HG03108 (cell line): ENCODE measurements around the gene PRELP.

Experiments
- ATAC-seq: cut with Tn5 transposase; IDR thresholded peaks from one replicate; pipeline ENCODE4 v1.9.1; 2021; ENCODE audit warnings: moderate library complexity; ENCODE audit not compliant: unreplicated experiment

The PRELP gene

DNA sequence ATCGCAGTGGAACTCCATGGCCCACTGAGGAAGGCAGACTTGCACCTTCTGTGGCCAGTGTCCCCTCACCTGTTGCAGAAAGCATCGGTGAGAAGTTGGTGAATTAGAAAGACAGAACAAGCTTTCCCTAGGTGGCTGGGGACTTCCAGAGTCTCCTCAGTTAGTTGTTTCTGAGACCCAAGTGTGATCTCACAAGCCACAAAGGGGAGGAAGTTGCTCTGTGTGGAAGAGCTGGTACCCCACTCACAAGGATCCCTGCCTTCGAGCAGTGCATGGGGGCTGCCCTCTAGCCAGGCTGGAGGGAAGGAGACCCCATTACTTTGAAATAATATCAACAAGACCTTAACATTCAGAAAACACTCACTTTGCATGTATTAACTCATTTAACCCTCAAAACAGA lies 2.1 kb downstream of the PRELP start:
- ATAC-seq: no peak

DNA sequence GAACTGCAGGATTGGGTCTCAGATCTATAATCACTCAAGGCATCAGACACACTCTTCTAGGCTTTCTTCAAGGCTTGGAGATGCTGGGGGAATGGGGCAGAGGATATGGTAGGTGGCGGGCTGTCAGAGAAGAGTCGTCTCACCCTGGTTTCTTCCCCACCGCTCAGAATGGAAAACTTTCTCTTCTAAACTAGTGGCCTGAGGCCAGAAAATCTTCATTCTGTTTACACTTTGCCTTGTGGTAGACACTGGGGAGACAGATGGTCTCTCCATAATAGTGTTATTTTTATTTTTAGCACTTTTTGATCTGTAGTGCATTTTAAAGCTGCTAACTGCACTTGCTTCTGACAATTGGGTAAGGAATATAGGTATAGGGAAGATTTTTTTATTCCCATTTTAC lies 2.6 kb downstream of the PRELP start:
- no peak for ATAC-seq

DNA sequence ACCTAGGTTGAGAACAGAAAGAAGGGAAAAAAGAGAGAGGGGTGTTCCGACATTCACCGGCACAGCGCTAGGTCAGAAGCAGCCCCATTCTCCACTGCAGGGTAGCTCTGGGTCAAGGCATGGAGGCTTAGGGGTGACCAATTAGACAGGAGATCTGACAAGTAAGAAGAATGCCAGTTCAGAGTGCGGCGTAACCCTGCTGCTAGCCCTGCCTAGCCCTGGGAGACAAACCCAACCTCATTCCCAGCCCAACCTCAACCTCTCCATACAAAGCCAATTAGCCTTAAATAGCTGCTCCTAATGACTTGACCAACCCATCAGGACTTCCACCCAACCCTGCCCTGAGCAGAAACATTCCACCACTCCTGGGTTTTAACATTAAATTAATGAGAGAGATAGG lies 3.4 kb downstream of the PRELP start:
- ATAC-seq: no peak

DNA sequence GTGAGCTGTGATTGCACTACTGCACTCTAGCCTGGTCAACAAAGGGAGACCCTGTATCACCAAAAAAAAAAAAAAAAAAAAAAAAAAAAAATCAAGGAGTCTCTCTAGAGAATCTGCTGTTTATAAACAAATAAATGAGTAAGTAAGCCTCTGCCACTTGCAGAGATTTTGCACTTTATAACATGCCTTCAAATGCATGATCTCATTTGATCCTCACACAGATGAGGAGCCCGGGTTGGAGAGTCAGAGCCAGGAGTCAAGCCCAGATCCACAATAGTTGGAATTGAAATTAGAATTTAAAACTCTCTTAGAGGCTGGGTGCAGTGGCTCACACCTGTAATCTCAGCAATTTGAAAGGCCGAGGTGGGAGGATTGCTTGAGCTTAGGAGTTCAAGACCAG lies 4.0 kb downstream of the PRELP start:
- ATAC-seq: no peak

DNA sequence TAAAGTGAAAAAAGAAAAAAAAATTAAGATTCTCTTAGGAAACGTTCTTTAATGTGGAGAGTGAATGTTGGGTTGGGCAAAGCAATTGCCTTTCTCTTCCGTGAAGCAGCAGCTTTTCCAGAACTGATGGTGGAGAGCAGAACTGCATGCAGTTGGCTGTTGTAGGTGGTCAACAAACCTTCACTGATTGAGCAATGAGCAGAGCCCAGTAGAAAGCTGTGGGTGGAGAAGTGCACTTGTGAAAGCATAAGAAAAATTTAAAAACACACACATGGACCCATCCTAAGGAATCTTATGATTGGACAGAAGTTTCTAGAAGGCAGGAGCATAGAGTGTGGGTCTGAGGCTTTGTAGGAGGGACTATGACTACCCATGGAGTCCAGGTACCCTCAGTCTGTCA lies 4.5 kb downstream of the PRELP start:
- no peak for ATAC-seq

DNA sequence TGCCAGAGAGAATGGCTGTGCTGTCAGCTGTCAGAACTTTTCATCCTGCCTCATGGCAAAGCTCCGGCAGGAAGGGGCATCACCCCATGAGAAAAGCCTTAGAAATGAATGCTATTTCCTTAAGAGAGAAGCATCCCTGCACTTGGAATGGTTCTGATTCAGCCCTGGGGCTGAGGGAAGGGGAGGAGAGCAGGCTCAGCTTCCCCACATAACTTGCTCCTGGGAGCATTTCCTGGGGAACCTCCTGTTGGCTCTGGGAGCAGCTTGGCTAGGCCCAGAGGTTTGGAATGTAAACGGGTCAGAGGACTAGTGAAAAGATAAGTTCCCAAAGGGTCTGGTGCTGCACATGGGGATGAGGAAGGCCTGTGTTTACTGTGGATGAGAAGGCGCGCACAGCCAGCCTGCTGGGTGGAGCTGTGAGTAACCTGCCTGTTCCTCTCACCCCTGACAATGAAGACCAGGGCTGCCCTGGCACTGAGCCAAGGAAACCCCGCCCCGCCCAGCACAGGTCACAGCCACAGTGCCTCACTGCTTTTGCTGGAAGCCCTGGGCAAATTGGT lies 5.0 kb downstream of the PRELP start:
- no peak for ATAC-seq

DNA sequence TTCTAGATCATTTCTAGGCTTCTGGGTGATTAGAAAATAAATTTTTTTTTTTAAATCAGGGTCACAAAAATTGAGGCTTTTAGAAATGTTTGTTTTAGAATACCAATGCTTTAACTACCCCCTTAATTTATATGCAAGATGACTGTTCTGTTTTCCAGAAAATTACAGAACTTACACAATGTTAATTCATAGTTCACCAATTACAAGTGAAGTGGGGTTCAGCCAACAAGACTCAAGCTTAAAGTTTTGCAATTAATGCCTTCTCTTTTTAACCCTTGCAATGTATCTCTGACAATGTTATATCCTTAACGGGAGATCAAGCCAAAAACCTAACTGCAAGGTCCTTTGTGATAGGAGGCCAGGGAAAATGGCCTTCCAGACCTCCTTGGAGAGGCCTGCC lies 5.6 kb downstream of the PRELP start:
- no peak for ATAC-seq

DNA sequence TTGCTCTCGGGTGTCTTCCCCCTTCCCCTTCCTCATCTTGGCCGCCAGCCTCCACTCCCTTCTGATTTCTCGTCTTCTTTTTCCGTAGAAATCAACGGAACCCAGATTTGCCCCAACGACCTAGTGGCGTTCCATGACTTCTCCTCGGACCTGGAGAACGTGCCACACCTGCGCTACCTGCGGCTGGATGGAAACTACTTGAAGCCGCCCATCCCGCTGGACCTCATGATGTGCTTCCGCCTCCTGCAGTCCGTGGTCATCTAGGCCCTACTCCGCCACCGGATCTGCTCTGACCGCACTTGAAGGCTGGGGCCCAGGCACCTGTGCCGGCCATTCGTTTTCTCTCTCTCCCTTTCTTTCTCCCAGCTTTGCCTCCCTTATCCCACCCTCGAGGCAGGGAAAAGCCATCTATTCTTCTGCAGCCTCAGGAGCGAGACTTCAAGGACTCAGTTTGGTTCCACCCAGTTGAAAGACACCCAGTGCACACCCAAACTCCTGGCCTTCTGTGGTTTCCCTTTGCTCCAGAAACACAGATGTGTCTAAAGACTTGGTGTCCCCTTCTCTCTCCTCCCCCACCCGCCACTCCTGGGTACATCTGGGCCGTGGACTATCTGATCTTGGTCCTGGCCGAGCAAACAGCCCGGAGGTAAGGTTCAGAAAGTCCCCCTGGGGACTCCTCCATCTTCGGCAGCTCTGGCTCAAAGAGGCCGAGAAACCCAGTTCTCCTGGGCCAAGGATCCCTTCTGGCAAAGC lies 11.2 kb downstream of the PRELP start:
- ATAC-seq: no peak

DNA sequence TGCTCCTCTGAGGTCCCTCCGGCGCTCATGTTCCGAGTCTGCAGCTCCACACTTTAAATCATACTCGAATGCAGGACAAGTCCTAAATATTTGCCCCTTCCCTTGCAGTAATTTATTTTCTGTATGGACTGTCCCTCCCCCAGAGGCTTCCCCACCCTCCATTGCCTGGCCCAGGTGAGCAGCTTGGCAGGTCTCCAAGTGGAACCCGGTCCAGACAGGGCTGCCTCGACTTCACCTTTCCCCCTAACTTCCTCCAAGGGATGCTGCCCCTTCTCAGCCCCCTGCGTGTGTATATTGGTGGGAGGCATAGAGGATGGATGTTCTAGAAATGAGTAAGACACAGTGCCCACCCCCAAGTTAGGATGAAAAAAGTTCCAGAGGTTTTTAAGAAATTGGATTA lies 12.9 kb downstream of the PRELP start:
- ATAC-seq: no peak

DNA sequence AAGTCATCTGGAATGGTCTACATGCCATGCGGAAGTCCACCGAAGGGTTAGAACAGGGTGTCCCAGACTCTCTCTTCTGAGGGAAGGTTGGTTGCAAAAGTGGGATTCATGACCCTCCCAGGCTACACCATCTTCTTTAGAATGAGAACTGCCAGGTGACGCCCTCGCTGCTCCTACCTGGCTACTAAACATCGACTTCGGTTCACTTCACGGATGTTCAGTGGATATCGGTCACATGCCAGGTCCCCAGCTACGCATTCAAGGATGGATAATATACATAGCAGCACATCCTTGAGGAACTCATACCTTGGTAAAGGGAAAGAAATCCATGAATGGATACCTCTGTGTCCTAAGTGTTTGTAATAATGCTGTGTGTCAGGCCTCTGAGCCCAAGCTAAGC lies 15.0 kb downstream of the PRELP start:
- ATAC-seq: no peak

DNA sequence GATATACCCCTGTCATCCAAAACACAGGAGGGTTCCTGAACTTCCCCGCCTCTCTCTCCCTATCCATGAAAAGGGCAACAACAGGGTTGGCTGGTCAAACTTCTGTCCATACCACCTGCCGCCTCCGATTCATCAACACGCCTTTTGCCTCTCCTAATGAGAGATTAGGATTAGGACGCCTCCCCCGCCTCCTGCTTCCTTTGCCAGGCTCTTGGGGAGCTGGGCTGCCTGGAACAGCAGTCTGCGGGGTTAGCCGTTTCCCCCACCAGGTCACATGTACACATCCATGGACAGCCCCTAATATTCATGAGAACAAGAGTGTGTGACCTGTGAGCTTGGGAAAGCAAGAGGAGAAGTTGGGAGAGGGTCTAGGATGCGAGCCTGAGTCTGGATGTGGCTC lies 16.1 kb downstream of the PRELP start:
- ATAC-seq: no peak

DNA sequence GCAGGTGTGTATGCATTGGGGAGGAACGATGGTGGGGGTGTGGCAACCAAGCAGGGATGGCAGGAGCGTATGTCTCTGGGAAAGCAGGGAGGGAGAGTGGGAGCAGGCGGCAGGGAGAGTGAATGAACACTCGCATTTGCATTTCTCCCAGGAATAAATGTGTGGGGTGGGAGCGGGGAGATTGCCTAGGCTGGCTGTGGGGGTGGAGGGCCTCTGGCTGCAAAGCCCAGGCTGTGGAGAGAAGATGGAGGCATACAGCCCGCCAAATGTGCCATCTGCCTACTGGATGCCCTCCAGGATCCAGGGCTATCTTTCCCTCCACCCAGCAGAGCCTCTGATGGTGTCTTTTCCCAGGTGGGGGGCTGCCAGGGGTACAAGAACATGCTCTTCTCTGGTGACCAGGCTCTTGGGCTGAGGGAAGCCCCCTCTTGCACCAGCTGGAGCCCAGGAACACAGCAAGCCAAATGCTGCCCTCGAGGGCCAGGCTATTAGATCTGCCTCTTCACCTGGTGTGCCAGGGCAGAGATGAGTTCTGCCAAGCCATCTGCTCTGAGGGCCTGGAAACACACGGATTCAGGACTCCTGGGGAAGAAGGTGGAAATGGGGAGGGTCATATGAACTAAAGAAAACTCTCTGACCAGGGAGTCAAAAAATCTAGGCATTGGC lies 16.6 kb downstream of the PRELP start:
- ATAC-seq: no peak

DNA sequence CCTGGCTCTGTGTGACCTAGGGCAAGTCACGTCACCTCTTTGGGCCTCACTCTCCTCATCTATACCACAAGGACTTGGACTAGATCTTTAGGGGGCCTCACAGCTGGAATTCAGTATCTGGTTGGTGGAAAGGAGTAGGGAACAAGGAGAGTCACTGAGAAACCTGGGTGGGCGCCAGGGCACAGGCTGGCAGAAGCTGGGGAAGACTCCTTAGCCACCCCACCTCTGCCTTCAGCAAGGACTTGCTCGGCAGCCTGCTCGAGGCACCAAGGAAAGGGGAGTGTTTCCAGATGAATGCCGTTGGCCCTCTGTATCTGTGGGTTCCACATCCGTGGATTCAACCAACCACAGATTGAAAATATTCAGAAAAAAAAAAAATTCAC lies 17.1 kb downstream of the PRELP start:
- ATAC-seq: no peak

DNA sequence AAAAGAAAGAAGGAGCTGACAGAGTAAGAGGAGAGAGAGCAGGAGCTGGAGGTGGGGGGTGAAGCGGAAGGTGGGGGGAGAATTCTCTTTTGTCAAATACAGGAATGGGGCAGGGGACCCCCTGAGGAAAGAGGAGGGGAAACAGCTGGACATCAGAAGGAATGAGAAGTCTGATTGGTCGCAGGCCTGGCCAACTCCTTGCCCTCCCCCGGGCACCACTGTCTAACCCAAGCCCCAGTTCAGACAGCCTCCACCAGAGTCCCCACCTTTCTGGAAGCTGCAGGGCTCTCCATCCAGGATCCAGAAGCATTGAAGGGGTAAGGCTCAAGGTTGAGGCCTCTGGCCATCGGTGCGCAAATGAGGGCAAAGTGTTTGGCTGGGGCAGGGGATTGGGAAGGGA lies 18.3 kb downstream of the PRELP start, which contains the start of gene OPTC:
OPTC (plus strand) TSS at position 253 of the 400 bp plus-strand sequence. CDS start 1,853 bp downstream, outside the sequence.
- ATAC-seq: no peak

DNA sequence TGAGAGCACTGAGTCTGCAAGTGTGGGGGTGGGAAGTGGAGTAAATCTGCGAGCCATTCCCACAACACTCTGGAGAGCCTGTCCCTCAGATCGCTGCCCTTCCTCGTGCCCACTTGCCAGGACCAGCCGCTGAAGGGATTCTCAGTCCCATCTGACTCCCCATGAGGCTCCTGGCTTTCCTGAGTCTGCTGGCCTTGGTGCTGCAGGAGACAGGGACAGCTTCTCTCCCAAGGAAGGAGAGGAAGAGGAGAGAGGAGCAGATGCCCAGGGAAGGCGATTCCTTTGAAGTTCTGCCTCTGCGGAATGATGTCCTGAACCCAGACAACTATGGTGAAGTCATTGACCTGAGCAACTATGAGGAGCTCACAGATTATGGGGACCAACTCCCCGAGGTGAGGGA lies 20.2 kb downstream of the PRELP start:
- no peak for ATAC-seq

DNA sequence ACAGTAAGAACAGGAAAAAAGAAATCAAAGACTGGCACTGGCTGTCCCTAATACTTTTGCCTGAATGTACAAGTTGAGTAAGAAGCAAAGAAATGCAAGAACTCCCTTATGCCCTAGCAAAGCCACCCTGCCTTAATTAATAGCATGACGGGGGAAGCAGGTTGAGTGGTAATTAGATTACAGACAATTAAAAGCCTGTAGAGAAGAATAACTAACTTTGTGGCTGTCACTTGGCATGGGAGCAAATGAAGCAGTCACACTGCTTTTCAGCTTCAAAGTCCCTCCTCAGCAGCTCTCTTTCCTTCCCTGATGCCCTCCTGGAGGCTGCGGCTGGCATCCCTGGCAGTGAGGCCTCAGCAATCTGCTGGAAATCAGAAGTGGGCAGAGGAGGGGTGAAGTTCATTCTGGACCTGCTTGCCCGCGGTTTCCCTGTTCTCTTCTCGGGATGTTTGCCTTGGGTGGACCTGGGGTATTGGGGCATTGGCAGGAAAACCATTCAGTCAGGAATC lies 21.7 kb downstream of the PRELP start:
- no peak for ATAC-seq

DNA sequence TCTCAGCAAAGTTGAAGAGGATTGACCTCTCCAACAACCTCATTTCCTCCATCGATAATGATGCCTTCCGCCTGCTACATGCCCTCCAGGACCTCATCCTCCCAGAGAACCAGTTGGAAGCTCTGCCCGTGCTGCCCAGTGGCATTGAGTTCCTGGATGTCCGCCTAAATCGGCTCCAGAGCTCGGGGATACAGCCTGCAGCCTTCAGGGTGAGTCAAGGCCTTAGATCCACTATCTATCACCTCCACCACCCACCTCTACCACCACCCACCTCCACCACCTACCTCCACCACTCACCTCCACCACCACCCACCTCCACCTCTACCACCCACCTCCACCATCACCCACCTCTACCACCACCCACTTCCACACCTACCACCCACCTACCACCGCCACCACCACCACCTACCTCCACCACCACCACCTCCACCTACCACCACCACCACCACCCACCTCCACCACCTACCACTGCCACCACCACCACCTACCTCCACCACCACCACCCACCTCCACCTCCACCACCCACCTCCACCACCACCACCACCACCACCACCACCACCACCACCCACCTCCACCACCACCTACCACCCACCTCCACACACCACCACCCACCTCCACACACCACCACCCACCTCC lies 24.2 kb downstream of the PRELP start:
- no peak for ATAC-seq

DNA sequence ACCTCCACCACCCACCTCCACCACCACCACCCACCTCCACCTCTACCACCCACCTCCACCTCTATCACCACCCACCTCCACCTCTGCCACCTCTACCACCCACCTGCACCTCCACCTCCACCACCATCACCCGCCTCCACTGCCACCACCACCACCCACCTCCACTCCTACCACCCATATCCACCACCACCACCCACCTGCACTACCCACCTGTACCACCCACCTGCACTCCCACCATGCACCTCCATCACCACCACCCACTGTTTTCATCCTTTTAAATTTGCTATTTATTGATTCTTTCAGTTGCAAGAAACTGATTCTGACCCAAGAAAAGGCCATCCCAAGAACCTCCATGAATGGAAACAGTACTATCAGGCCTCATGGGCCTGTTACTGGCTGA lies 24.7 kb downstream of the PRELP start:
- no peak for ATAC-seq

DNA sequence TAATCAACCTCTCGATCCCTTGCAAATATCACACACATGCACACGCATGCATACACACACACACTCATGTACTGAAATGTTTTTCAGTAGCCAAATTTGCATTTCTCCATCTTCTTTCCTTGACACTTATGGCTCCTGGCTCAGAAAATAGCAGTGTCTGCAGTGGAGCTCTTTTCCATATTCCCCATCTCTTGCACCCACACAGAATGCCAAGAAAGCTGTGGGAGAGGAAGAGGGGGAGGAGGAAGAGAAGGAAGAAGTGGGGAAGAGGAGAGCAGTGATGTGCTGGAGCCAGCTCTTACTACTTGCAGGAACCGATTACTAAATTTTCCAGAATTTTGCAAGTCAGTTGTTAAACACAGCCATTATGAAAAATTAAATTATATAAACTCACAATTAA lies 28.2 kb downstream of the PRELP start:
- ATAC-seq: no peak

DNA sequence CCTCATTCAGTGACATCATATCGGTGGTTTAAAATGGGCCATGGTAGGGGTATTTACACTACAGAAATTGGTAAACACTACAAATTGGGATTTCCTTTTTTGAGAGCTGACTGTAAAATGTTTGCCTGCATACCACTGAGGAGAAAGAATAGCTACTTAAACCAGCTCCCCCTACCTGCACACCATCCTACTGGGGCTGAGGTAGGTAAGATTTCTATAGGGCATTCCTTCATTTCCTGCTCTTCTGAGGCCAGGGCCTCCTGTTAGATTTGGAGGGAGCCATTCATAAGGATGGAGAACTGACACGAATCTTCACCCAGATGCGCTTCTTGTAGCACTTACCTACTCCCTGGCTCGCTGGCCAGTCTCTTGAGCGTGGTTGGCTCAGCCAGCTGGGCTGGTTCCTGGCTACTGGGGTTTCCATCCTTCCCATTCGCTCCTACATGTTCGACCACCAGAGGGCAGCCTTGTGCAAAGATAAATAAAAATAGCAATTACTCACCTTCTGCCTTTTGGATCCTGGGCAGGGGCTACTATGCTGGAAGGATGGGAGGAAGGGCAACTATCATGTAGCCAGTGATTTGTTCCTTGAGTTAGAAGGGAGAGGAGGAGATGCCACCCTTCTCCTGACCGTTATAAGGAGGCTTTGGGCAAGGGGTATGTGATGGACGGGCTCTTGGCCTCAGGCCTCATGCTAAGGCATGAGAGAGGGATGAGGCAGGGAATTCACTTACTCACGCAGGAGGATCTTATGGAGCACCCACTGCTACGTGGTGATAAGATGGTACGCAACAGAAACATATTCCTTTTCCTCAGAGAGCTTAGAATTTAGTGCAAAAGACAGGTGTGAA lies 29.0 kb downstream of the PRELP start:
- ATAC-seq: no peak
